ENCODE results near the gene CALB2. TPM values are rescaled to one million over a fixed set of nuclear protein-coding genes. Genes with fewer than 3 reads are reported as not detected.

CALB2 gene
- total RNA-seq, 2 experiments from 2014 or later = not detected

DNA sequence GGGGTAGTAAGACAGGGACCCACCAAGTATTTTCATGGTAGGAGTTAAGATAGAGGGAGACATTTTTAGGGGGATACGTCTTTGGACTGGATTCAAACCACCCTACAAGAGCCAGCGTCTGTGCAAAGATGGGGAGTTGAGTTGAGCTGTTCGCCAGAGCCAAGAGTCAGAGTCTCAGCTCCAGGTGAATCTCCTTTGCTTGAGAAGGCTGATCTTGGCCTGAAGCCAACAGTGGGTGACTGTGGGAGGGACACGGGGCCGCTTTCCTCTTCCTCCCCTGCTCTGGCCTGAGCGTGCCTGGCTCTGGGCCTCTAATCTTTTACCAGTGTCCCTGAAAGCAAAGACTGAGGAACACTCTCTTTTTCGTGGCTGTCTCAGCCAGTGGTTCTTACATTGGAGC, 78.0 kb downstream of the CALB2 start:
- no peak overlapping the region for H3K27ac ChIP-seq (ENCODE audit: low read depth, low read length, poor library complexity, severe bottlenecking)
- H3K9me2 ChIP-seq (ENCODE audit: insufficient read depth, low read length) = no peaks in the 10 kb centered on the region
- no peaks in the 10 kb centered on the region for H3K36me3 ChIP-seq (ENCODE audit: insufficient read depth, low read length)
- H2AFZ ChIP-seq (ENCODE audit: low read length) = no peak overlapping the region
- ChIA-PET POLR2A (no interaction called here), CTCF (ENCODE audit: unreplicated experiment) (no interaction called here)
- H3K9me3 ChIP-seq (ENCODE audit: low read length) = no peaks in the 10 kb centered on the region
- H3K79me2 ChIP-seq (ENCODE audit: insufficient read depth, low read depth, low read length) = no peaks in the 10 kb centered on the region
- no peak overlapping the region for H3K4me3 ChIP-seq (ENCODE audit: low read depth, low read length, poor library complexity, severe bottlenecking)
- no TSS peak for BruUV-seq (replicated peaks)
- H3K4me2 ChIP-seq (ENCODE audit: low read length) = no peak overlapping the region
- DNase-seq (ENCODE audit: low spot score) = no peak
- TF ChIP-seq EZH2phosphoT487 (IDR thresholded peaks at IDR 0.05; ENCODE audit: borderline replicate concordance, low read depth, low read length) = no peak
- TF ChIP-seq, protein P1, sequence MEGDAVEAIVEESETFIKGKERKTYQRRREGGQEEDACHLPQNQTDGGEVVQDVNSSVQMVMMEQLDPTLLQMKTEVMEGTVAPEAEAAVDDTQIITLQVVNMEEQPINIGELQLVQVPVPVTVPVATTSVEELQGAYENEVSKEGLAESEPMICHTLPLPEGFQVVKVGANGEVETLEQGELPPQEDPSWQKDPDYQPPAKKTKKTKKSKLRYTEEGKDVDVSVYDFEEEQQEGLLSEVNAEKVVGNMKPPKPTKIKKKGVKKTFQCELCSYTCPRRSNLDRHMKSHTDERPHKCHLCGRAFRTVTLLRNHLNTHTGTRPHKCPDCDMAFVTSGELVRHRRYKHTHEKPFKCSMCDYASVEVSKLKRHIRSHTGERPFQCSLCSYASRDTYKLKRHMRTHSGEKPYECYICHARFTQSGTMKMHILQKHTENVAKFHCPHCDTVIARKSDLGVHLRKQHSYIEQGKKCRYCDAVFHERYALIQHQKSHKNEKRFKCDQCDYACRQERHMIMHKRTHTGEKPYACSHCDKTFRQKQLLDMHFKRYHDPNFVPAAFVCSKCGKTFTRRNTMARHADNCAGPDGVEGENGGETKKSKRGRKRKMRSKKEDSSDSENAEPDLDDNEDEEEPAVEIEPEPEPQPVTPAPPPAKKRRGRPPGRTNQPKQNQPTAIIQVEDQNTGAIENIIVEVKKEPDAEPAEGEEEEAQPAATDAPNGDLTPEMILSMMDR (conservative IDR thresholded peaks at IDR 0.05; ENCODE audit: low read length) = no peak
- H4K20me1 ChIP-seq (ENCODE audit: insufficient read depth, low read length) = no peaks in the 10 kb centered on the region
- intact Hi-C loops (cut with micrococcal nuclease; ENCODE audit: unreplicated experiment) = no loop called here
- H3K4me1 ChIP-seq (ENCODE audit: insufficient read depth, low read length, poor library complexity, severe bottlenecking) = no peaks in the 10 kb centered on the region

DNA sequence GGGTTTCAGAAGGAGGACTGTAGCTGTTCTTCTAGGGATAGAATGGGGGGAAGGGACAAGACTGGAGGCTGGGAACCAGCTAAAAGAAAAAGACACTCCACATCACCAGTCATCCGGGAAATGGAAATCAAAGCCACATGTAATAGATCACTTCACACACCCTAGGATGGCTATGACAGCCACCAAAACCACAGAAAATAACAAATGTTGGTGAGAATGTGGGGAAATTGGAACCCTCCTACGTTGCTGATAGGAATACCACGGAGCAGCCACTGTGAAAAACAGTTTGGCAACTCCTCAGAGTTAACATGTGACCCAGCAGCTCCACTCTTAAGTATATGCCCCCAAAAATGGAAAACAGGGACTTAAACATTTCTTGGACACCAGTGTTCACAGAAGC, 81.0 kb downstream of the CALB2 start:
- no peak for DNase-seq (ENCODE audit: low spot score)
- H4K20me1 ChIP-seq (ENCODE audit: insufficient read depth, low read length) = no peaks in the 10 kb centered on the region
- no peak overlapping the region for H3K27ac ChIP-seq (ENCODE audit: low read depth, low read length, poor library complexity, severe bottlenecking)
- ChIA-PET CTCF (ENCODE audit: unreplicated experiment) (no interaction called here), POLR2A (no interaction called here)
- intact Hi-C loops (cut with micrococcal nuclease; ENCODE audit: unreplicated experiment) = no loop called here
- no TSS peak for BruUV-seq (replicated peaks)
- H3K4me2 ChIP-seq (ENCODE audit: low read length) = no peak overlapping the region
- H3K4me1 ChIP-seq (ENCODE audit: insufficient read depth, low read length, poor library complexity, severe bottlenecking) = no peaks in the 10 kb centered on the region
- H2AFZ ChIP-seq (ENCODE audit: low read length) = no peak overlapping the region
- no peaks in the 10 kb centered on the region for H3K9me3 ChIP-seq (ENCODE audit: low read length)
- H3K79me2 ChIP-seq (ENCODE audit: insufficient read depth, low read depth, low read length) = no peaks in the 10 kb centered on the region
- no peak for TF ChIP-seq EZH2phosphoT487 (IDR thresholded peaks at IDR 0.05; ENCODE audit: borderline replicate concordance, low read depth, low read length)
- TF ChIP-seq, protein P1 (conservative IDR thresholded peaks at IDR 0.05; ENCODE audit: low read length) = no peak
- no peaks in the 10 kb centered on the region for H3K36me3 ChIP-seq (ENCODE audit: insufficient read depth, low read length)
- no peaks in the 10 kb centered on the region for H3K9me2 ChIP-seq (ENCODE audit: insufficient read depth, low read length)
- H3K4me3 ChIP-seq (ENCODE audit: low read depth, low read length, poor library complexity, severe bottlenecking) = no peak overlapping the region

Other genes with a start within 250 kb of the CALB2 start
- not detected in 2 replicates for gene HYDIN, start 128.0 kb upstream of the CALB2 start, total RNA-seq (2014; rRNA removed; shearing (Covaris generic))
- 0.63 TPM in 1 of 2 replicates, not detected in the other for gene HYDIN, start 128.0 kb upstream of the CALB2 start, total RNA-seq (2022)
- 10.6 and 10.9 TPM in 2 replicates for gene CMTR2, start 69.3 kb upstream of the CALB2 start, total RNA-seq (2014; rRNA removed; shearing (Covaris generic))
- 7.9 and 10.4 TPM in 2 replicates for gene CMTR2, start 69.3 kb upstream of the CALB2 start, total RNA-seq (2022)
- gene TLE7, start 83.3 kb downstream of the CALB2 start, total RNA-seq (2014; rRNA removed; shearing (Covaris generic)) = not detected in 2 replicates
- not detected in 2 replicates for gene TLE7, start 83.3 kb downstream of the CALB2 start, total RNA-seq (2022)
- gene ZNF23, start 103.5 kb downstream of the CALB2 start, total RNA-seq (2014; rRNA removed; shearing (Covaris generic)) = 6.2 and 7.4 TPM in 2 replicates
- gene ZNF23, start 103.5 kb downstream of the CALB2 start, total RNA-seq (2022) = 11.3 and 11.8 TPM in 2 replicates
- 3.5 and 3.7 TPM in 2 replicates for gene ZNF19, start 130.6 kb downstream of the CALB2 start, total RNA-seq (2014; rRNA removed; shearing (Covaris generic))
- gene ZNF19, start 130.6 kb downstream of the CALB2 start, total RNA-seq (2022) = 3.9 and 5.3 TPM in 2 replicates
- gene CHST4, start 167.7 kb downstream of the CALB2 start, total RNA-seq (2014; rRNA removed; shearing (Covaris generic)) = 4.5 and 6.6 TPM in 2 replicates
- gene CHST4, start 167.7 kb downstream of the CALB2 start, total RNA-seq (2022) = 0.28 and 0.29 TPM in 2 replicates
- gene TAT, start 218.4 kb downstream of the CALB2 start, total RNA-seq (2014; rRNA removed; shearing (Covaris generic)) = not detected in 2 replicates
- gene TAT, start 218.4 kb downstream of the CALB2 start, total RNA-seq (2022) = not detected in 2 replicates